Measurements from ENCODE around the gene CNTNAP2. TPM values are rescaled to one million over a fixed set of nuclear protein-coding genes. Genes with fewer than 3 reads are reported as not detected.

The CNTNAP2 gene
- total RNA-seq, 4 donors from 2014 or later: 0.25 to 0.89 (median 0.30) TPM; not detected in 1

DNA sequence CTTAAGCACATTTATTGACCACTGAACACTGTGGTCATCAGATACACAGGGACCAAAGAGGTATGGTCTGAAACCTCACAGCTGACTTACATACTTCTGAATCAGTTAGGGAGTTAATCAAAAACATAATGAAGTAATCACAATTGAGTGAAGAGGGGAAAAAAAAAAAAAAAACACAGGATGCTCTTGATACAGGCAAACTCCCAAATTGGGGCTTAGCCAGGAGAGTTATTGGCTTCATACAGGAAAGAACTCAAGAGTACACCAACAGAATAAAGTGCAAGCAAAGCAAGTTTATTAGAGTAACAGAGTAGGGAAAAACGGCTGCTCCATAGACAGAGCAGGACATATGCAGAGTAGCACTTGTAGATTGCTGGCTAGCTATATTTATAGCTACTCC, 917.0 kb downstream of the CNTNAP2 start:
- DNase-seq (ENCODE audit: low spot score in 2 of 2): no peak
- no peak overlapping the region for H3K4me3 ChIP-seq
- H3K4me1 ChIP-seq: no peaks in the 10 kb centered on the region
- TF ChIP-seq POLR2AphosphoS5 (IDR thresholded peaks at IDR 0.05) (no peak), EP300 (IDR thresholded peaks at IDR 0.05) (no peak), POLR2A (IDR thresholded peaks at IDR 0.05) (no peak)
- TF ChIP-seq, protein P1, sequence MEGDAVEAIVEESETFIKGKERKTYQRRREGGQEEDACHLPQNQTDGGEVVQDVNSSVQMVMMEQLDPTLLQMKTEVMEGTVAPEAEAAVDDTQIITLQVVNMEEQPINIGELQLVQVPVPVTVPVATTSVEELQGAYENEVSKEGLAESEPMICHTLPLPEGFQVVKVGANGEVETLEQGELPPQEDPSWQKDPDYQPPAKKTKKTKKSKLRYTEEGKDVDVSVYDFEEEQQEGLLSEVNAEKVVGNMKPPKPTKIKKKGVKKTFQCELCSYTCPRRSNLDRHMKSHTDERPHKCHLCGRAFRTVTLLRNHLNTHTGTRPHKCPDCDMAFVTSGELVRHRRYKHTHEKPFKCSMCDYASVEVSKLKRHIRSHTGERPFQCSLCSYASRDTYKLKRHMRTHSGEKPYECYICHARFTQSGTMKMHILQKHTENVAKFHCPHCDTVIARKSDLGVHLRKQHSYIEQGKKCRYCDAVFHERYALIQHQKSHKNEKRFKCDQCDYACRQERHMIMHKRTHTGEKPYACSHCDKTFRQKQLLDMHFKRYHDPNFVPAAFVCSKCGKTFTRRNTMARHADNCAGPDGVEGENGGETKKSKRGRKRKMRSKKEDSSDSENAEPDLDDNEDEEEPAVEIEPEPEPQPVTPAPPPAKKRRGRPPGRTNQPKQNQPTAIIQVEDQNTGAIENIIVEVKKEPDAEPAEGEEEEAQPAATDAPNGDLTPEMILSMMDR (IDR thresholded peaks at IDR 0.05): no peak
- H3K27me3 ChIP-seq: no peaks in the 10 kb centered on the region
- no peaks in the 10 kb centered on the region for H3K9me3 ChIP-seq
- H3K36me3 ChIP-seq: no peaks in the 10 kb centered on the region
- H3K27ac ChIP-seq: no peak overlapping the region
- 60% methylated on average over 1 of the region's 1 CpG for WGBS

DNA sequence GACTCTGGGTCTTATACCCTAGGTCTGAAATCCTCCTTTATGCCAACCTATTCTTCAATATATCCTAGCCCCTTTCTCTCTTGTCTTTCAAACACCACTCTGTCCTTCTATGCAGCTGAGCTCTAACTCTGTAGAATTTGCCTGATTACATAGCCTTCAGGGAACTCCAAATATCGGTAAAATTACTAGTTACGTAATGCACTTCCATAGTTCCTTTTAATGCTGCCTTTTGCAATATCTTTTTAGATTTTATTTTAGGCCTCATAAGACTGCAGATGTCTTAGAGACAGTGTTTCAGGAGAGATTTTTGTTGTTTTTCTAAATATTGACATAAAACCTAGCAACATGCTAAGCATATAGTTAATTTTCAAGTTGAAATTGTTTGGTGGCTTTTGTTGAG, 924.8 kb downstream of the CNTNAP2 start:
- H3K9me3 ChIP-seq: no peaks in the 10 kb centered on the region
- no peak for DNase-seq (ENCODE audit: low spot score in 2 of 2)
- WGBS: 91% methylated on average over 2 of the region's 2 CpGs
- no peaks in the 10 kb centered on the region for H3K36me3 ChIP-seq
- no peaks in the 10 kb centered on the region for H3K4me1 ChIP-seq
- H3K27ac ChIP-seq: no peak overlapping the region
- H3K4me3 ChIP-seq: no peak overlapping the region
- H3K27me3 ChIP-seq: no peaks in the 10 kb centered on the region
- TF ChIP-seq POLR2AphosphoS5 (IDR thresholded peaks at IDR 0.05): no peak
- TF ChIP-seq, protein P1 (IDR thresholded peaks at IDR 0.05): no peak
- no peak for TF ChIP-seq EP300 (IDR thresholded peaks at IDR 0.05)
- TF ChIP-seq POLR2A (IDR thresholded peaks at IDR 0.05): no peak

DNA sequence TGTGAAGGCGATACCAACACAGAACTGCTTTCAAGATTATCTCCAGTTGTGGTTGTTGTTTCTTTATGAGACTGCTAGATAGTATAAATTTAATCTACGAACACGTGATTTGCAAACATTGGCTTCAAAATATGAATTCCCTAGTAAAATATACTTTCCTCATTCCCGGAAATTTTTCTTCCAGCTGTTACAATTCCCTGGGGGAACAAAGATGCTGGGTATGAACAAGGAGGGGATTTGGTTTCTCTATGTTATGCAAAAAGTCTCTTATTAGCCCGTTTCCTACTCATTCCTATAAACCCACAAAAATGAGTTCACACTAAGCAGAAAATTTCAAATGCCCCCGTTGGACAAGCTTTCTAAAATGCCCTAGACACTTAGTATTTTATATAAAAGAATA, 928.3 kb downstream of the CNTNAP2 start:
- no peaks in the 10 kb centered on the region for H3K36me3 ChIP-seq
- no peaks in the 10 kb centered on the region for H3K9me3 ChIP-seq
- WGBS: 62% methylated on average over 6 of the region's 6 CpGs
- no peak overlapping the region for H3K27ac ChIP-seq
- no peaks in the 10 kb centered on the region for H3K4me1 ChIP-seq
- H3K4me3 ChIP-seq: no peak overlapping the region
- TF ChIP-seq POLR2AphosphoS5 (IDR thresholded peaks at IDR 0.05): no peak
- no peak for TF ChIP-seq POLR2A (IDR thresholded peaks at IDR 0.05)
- no peak for TF ChIP-seq EP300 (IDR thresholded peaks at IDR 0.05)
- TF ChIP-seq, protein P1 (IDR thresholded peaks at IDR 0.05): no peak
- DNase-seq (ENCODE audit: low spot score in 2 of 2): no peak
- no peaks in the 10 kb centered on the region for H3K27me3 ChIP-seq

DNA sequence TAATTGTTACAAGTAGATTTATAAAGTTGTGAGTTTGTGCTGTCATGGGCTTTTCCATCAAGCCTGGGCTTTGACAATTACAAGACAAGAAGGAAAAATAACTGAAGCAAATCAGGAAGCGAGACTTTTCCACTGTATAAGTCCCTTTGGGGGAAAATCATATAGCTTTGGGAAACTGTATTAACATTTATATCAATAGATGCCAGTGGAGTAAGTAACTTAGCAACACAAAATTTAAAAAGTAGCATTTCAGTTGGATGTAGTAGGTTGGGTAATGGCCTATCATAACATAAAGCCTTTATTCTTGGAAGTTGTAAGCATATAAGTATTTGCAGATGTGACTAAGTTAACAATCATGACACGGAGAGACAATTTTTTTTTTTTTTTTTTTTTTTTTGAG, 931.1 kb downstream of the CNTNAP2 start:
- H3K36me3 ChIP-seq: no peaks in the 10 kb centered on the region
- H3K27ac ChIP-seq: no peak overlapping the region
- TF ChIP-seq POLR2A (IDR thresholded peaks at IDR 0.05) (no peak), POLR2AphosphoS5 (IDR thresholded peaks at IDR 0.05) (no peak), EP300 (IDR thresholded peaks at IDR 0.05) (no peak)
- TF ChIP-seq, protein P1 (IDR thresholded peaks at IDR 0.05): no peak
- no peaks in the 10 kb centered on the region for H3K27me3 ChIP-seq
- 75% methylated on average over 2 of the region's 2 CpGs for WGBS
- DNase-seq (ENCODE audit: low spot score in 2 of 2): no peak
- no peaks in the 10 kb centered on the region for H3K4me1 ChIP-seq
- H3K4me3 ChIP-seq: no peak overlapping the region
- H3K9me3 ChIP-seq: no peaks in the 10 kb centered on the region

DNA sequence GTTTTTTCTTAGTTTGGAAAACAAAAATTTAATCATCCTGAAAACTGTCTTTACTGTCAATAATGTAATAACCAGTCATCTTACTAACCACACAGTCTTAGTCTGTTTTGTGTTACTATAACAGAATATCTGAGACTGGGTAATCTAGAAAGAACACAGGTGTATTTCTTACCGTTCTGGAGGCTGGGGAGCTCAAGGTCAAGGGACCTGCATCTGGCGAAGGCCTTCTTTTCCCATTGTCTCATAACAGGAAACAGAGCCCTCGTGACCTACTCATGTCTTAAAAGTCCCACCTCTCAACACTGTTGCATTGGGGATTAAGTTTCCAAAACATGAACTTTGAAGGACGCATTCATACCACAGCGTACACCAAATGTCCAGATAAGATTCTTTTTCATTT, 932.3 kb downstream of the CNTNAP2 start:
- Histone ChIP-seq H3K36me3 (no peaks in the 10 kb centered on the region), H3K27me3 (no peaks in the 10 kb centered on the region), H3K27ac (no peak overlapping the region), H3K9me3 (no peaks in the 10 kb centered on the region), H3K4me3 (no peak overlapping the region), H3K4me1 (no peaks in the 10 kb centered on the region)
- DNase-seq (ENCODE audit: low spot score in 2 of 2): no peak
- 87% methylated on average over 5 of the region's 5 CpGs for WGBS
- TF ChIP-seq POLR2A (IDR thresholded peaks at IDR 0.05) (no peak), POLR2AphosphoS5 (IDR thresholded peaks at IDR 0.05) (no peak), EP300 (IDR thresholded peaks at IDR 0.05) (no peak)
- TF ChIP-seq, protein P1 (IDR thresholded peaks at IDR 0.05): no peak

Measured in suprapubic skin (tissue), 4 donors.